Panc1 (cell line): ENCODE measurements around the gene CDK11A. TPM values are rescaled to one million over a fixed set of nuclear protein-coding genes. Genes with fewer than 3 reads are reported as not detected.

Experiments
- ATAC-seq: fragments of 200-7000 bp; cut with Tn5 transposase; 2 replicates; pipeline ENCODE4 v1.9.1; 2020; ENCODE audit warnings: mild to moderate bottlenecking, moderate library complexity
- BruUV-seq: library from RNA; stranded (reverse); fragments of 400-500 nt; replicated peaks from 2 replicates; lab custom pipeline; 2021; lab: Mats Ljungman, UMichigan
- CTCF ChIA-PET: fragments of 300-600 bp; sonication (Branson Sonifier 250); formaldehyde crosslinking; loops from one replicate; lab custom pipeline; 2022; ENCODE audit warnings: antibody characterized with exemption; lab: Charles Lee
- POLR2A ChIA-PET: fragments of 300-600 bp; sonication (Branson Sonifier 250); formaldehyde crosslinking; loops from one replicate; lab custom pipeline; 2022; ENCODE audit warnings: antibody characterized with exemption; lab: Charles Lee
- DNase-seq: peaks from one replicate; pipeline ENCODE4 v3.0.0-alpha.2; 2010; ENCODE audit warnings: low read depth, low spot score
- H3K27ac ChIP-seq: 2 replicates; pipeline ENCODE4 v1.5.1; 2011; ENCODE audit warnings: mild to moderate bottlenecking, low read length, inconsistent platforms
- H3K27me3 ChIP-seq: fragments of 200-500 bp; sonication (Bioruptor generic); 2 replicates; pipeline ENCODE4 v1.6.0; 2014; ENCODE audit warnings: low read length, inconsistent platforms; ENCODE audit not compliant: control insufficient read depth, insufficient read depth
- H3K36me3 ChIP-seq: fragments of 200-500 bp; sonication (Bioruptor generic); 2 replicates; pipeline ENCODE4 v1.5.1; 2014; ENCODE audit warnings: inconsistent platforms, mild to moderate bottlenecking, low read length, moderate library complexity; ENCODE audit not compliant: control insufficient read depth, insufficient read depth
- H3K4me1 ChIP-seq: 2 replicates; pipeline ENCODE4 v1.5.1; 2011; ENCODE audit warnings: inconsistent platforms, mild to moderate bottlenecking, low read length, moderate library complexity; ENCODE audit not compliant: control insufficient read depth, insufficient read depth
- H3K4me3 ChIP-seq, 2 experiments: 2 replicates each; pipeline ENCODE4 v1.5.1; 2011 to 2012; ENCODE audit warnings: low read depth in 2 of 2, low read length in 2 of 2, mild to moderate bottlenecking in 2 of 2, inconsistent platforms in 1 of 2, moderate library complexity in 1 of 2
- H3K9me3 ChIP-seq: fragments of 200-500 bp; sonication (Bioruptor generic); 2 replicates; pipeline ENCODE4 v1.5.1; 2014; ENCODE audit warnings: low read depth, mild to moderate bottlenecking, inconsistent platforms, low read length, moderate library complexity; ENCODE audit not compliant: control insufficient read depth, insufficient read depth
- CTCF ChIP-seq: fragments of 450-650 bp; IDR thresholded peaks from 2 replicates; pipeline ENCODE4 v1.5.1; 2017; ENCODE audit warnings: mild to moderate bottlenecking
- POLR2AphosphoS5 ChIP-seq: IDR thresholded peaks from 2 replicates; pipeline ENCODE4 v1.6.1; 2012; ENCODE audit warnings: mild to moderate bottlenecking, low read depth, low read length, moderate library complexity
- SIN3A ChIP-seq: IDR thresholded peaks from 2 replicates; pipeline ENCODE4 v1.6.1; 2012; ENCODE audit warnings: low read depth, mild to moderate bottlenecking, low read length, moderate library complexity, borderline replicate concordance; ENCODE audit not compliant: insufficient read depth
- TCF7L2 ChIP-seq: IDR thresholded peaks from 2 replicates; pipeline ENCODE4 v1.6.1; 2011; ENCODE audit warnings: mild to moderate bottlenecking, low read depth, low read length, inconsistent platforms
- in situ Hi-C: cut with HindIII; loops from 2 replicates; pipeline ENCODE4 v1.10.0; 2016; ENCODE audit warnings: low sequenced_read_pairs, low pct_unique_long_range_greater_than_20kb
- intact Hi-C: fragments of 100-400 bp; cut with micrococcal nuclease; formaldehyde crosslinking; loops from one replicate; pipeline ENCODE4 v1.10.0; 2022; ENCODE audit not compliant: unreplicated experiment
- total RNA-seq: library from RNA; stranded (reverse); gene quantifications from one replicate; pipeline ENCODE4 v1.2.1, GENCODE V29; 2021; ENCODE audit not compliant: unreplicated experiment
- TF ChIP-seq, protein P1 (sequence below), 2 experiments: IDR thresholded peaks; 2 replicates each; pipeline ENCODE4 v1.6.1; 2011 to 2012; ENCODE audit warnings: low read depth in 2 of 2, control low read depth in 1 of 2, low read length in 1 of 2, mild to moderate bottlenecking in 1 of 2, moderate library complexity in 1 of 2; ENCODE audit not compliant: insufficient read depth in 1 of 2

The CDK11A gene
- total RNA-seq, 1 experiment from 2014 or later, result 83.6 TPM

DNA sequence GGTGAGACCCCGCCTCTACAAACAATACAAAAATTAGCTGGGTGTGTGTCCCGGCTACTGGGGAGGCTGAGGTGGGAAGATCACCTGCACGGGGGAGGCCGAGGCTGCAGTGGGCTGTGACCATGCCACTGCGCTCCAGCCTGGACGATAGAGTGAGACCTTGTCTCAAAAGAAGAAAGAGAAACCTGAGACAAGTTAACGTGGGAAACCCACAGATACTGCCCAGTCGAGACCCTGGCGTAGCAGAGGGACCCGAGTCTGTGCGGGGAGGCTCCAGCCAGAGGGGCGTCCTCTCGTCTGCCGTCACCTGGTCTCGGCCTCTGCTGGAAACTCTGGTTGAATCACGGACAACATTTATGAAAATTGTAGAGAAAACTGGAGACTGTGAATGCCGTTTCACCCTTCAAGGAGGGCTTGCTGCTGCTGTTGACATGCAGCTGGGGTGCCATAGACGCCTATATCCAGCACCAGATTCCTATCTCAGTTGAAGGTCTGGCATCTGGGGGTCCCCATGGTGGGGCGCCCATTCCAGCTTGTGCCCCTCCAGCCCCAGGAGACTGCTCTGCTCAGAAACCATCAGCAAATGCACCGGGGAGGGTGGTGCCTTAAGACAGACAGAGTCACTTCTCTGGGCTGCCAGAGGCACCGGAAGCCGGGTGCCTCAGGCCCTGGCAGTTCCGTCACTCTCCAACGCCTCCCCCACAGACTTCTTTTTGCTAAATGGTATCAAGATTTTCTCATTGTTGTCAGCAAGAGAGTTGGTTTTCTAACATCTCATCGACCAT lies 51.8 kb downstream of the CDK11A start:
- H3K27me3 ChIP-seq, result no peaks in the 10 kb centered on the region
- intact Hi-C loops, result no loop called here
- no TSS peak for BruUV-seq
- H3K36me3 ChIP-seq, result peaks cover 2% of the 10 kb centered on the region; the same call in 1 of the 2 replicates
- H3K9me3 ChIP-seq, result no peaks in the 10 kb centered on the region
- H3K4me1 ChIP-seq, result no peaks in the 10 kb centered on the region
- no peak overlapping the region for H3K4me3 ChIP-seq
- no peak for ATAC-seq
- H3K27ac ChIP-seq, result no peak overlapping the region
- in situ Hi-C loops, result no loop called here
- POLR2A ChIA-PET, result no interaction called here
- no peak for DNase-seq
- CTCF ChIA-PET, result no interaction called here
- no peak for TF ChIP-seq SIN3A
- no peak for TF ChIP-seq POLR2AphosphoS5
- TF ChIP-seq, protein P1, sequence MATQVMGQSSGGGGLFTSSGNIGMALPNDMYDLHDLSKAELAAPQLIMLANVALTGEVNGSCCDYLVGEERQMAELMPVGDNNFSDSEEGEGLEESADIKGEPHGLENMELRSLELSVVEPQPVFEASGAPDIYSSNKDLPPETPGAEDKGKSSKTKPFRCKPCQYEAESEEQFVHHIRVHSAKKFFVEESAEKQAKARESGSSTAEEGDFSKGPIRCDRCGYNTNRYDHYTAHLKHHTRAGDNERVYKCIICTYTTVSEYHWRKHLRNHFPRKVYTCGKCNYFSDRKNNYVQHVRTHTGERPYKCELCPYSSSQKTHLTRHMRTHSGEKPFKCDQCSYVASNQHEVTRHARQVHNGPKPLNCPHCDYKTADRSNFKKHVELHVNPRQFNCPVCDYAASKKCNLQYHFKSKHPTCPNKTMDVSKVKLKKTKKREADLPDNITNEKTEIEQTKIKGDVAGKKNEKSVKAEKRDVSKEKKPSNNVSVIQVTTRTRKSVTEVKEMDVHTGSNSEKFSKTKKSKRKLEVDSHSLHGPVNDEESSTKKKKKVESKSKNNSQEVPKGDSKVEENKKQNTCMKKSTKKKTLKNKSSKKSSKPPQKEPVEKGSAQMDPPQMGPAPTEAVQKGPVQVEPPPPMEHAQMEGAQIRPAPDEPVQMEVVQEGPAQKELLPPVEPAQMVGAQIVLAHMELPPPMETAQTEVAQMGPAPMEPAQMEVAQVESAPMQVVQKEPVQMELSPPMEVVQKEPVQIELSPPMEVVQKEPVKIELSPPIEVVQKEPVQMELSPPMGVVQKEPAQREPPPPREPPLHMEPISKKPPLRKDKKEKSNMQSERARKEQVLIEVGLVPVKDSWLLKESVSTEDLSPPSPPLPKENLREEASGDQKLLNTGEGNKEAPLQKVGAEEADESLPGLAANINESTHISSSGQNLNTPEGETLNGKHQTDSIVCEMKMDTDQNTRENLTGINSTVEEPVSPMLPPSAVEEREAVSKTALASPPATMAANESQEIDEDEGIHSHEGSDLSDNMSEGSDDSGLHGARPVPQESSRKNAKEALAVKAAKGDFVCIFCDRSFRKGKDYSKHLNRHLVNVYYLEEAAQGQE (IDR thresholded peaks at IDR 0.05; ENCODE audit: insufficient read depth in 1 of 2, low read depth in 2 of 2, low read length in 1 of 2), result no peak

GRCh38 chr1:1671365-1672119 lies 52.6 kb downstream of the CDK11A start:
- Histone ChIP-seq H3K36me3 (peaks cover 2% of the 10 kb centered on the region; the same call in 1 of the 2 replicates), H3K9me3 (no peaks in the 10 kb centered on the region), H3K4me3 (no peak overlapping the region), H3K27me3 (no peaks in the 10 kb centered on the region), H3K4me1 (no peaks in the 10 kb centered on the region), H3K27ac (no peak overlapping the region)
- in situ Hi-C loops, result no loop called here
- ChIA-PET CTCF (interaction anchor here (0.6 kb wide), 1 partner anchor 187 kb away, joined by 3 read pairs; no protein-coding TSS in a partner anchor), POLR2A (no interaction called here)
- no peak for DNase-seq
- no peak for ATAC-seq
- intact Hi-C loops, result no loop called here
- BruUV-seq, result no TSS peak
- TF ChIP-seq, protein P1 (IDR thresholded peaks at IDR 0.05; ENCODE audit: insufficient read depth in 1 of 2, low read depth in 2 of 2, low read length in 1 of 2), result no peak
- no peak for TF ChIP-seq POLR2AphosphoS5
- no peak for TF ChIP-seq SIN3A
- no peak for TF ChIP-seq CTCF
- no peak for TF ChIP-seq TCF7L2
